HepG2 (cell line): ENCODE measurements around the gene STBD1. TPM values are rescaled to one million over a fixed set of nuclear protein-coding genes. Genes with fewer than 3 reads are reported as not detected.

Source experiments
- ATRX ChIP-seq: sonication (generic); formaldehyde crosslinking; IDR thresholded peaks from 2 replicates; pipeline ENCODE4 v1.4.0; 2020; ENCODE audit warnings: missing genetic modification reagents, borderline replicate concordance
- CEBPB ChIP-seq: IDR thresholded peaks from 2 replicates; pipeline ENCODE4 v1.6.1; 2011; ENCODE audit warnings: low read depth, low read length, improper control_type of control experiment, borderline replicate concordance
- DR1 ChIP-seq: sonication (generic); formaldehyde crosslinking; IDR thresholded peaks from 2 replicates; pipeline ENCODE4 v1.8.0; 2021; ENCODE audit warnings: mild to moderate bottlenecking, missing genetic modification reagents, inconsistent platforms
- E2F2 ChIP-seq: sonication (generic); formaldehyde crosslinking; IDR thresholded peaks from 2 replicates; pipeline ENCODE4 v1.4.0; 2020; ENCODE audit warnings: missing genetic modification reagents, borderline replicate concordance
- HDAC6 ChIP-seq: fragments of 200-600 bp; sonication (generic); IDR thresholded peaks from 2 replicates; pipeline ENCODE4 v1.7.0; 2017; ENCODE audit warnings: mild to moderate bottlenecking, antibody characterized with exemption, low read length, low read depth
- KLF16 ChIP-seq, 2 experiments: sonication (generic) in 1 of 2; formaldehyde crosslinking in 1 of 2; IDR thresholded peaks; 2 replicates each; pipeline versions ENCODE4 v1.6.1 to v1.8.0; 2016 to 2023; ENCODE audit warnings: missing genetic modification reagents in 2 of 2, missing compliant biosample characterization in 1 of 2
- MIER3 ChIP-seq: IDR thresholded peaks from 2 replicates; pipeline ENCODE4 v1.6.1; 2016; ENCODE audit warnings: missing compliant biosample characterization, borderline replicate concordance
- NFKBIZ ChIP-seq: IDR thresholded peaks from 2 replicates; pipeline ENCODE4 v1.6.1; 2018; ENCODE audit warnings: missing genetic modification reagents, missing compliant biosample characterization
- SMARCC2 ChIP-seq: fragments of 450-650 bp; IDR thresholded peaks from 2 replicates; pipeline ENCODE4 v1.6.1; 2017; ENCODE audit warnings: antibody characterized with exemption, mild to moderate bottlenecking
- SMARCE1 ChIP-seq: fragments of 450-650 bp; IDR thresholded peaks from 2 replicates; pipeline ENCODE4 v1.6.1; 2017; ENCODE audit warnings: borderline replicate concordance
- TEAD3 ChIP-seq: optimal IDR thresholded peaks from 2 replicates; pipeline ENCODE3; 2016; ENCODE audit warnings: borderline replicate concordance
- THAP8 ChIP-seq: sonication (generic); formaldehyde crosslinking; IDR thresholded peaks from 2 replicates; pipeline ENCODE4 v1.5.1; 2020; ENCODE audit warnings: missing genetic modification reagents, mild to moderate bottlenecking, borderline replicate concordance
- ZNF513 ChIP-seq: sonication (generic); formaldehyde crosslinking; conservative IDR thresholded peaks from 2 replicates; pipeline ENCODE4 v1.5.0; 2020; ENCODE audit warnings: missing genetic modification reagents
- ZSCAN22 ChIP-seq: sonication (generic); formaldehyde crosslinking; IDR thresholded peaks from 2 replicates; pipeline ENCODE4 v1.4.0; 2020; ENCODE audit warnings: mild to moderate bottlenecking, missing genetic modification reagents
- polyA plus RNA-seq, 8 experiments: library from polyadenylated mRNA; depleted of rRNA in 3 of 8; stranded (reverse) in 7 of 8; unstranded in 1 of 8; fragments of >200 nt; fragmentation: Illumina TruSeq in 4 of 8; extraction: Trizol in 4 of 8; gene quantifications; 2 replicates each; pipeline versions ENCODE4 v1.2.1 to v1.2.3, GENCODE V29; 2011 to 2016; ENCODE audit warnings: low read depth in 4 of 8, missing spikeins in 1 of 8, mixed read lengths in 1 of 8; ENCODE audit not compliant: insufficient read depth in 1 of 8
- total RNA-seq, 5 experiments: library from RNA; depleted of rRNA; stranded (reverse); fragments of >200 nt; fragmentation: Illumina TruSeq; extraction: Trizol; gene quantifications; 2 replicates each; pipeline ENCODE4 v1.2.3, GENCODE V29; 2016; ENCODE audit warnings: low read depth in 1 of 5
- TF ChIP-seq, protein P1 (sequence below): IDR thresholded peaks from 2 replicates; pipeline ENCODE4 v1.6.1; 2016; ENCODE audit warnings: low read depth, missing genetic modification reagents, missing compliant biosample characterization
- TF ChIP-seq, protein P2 (sequence below): sonication (generic); formaldehyde crosslinking; IDR thresholded peaks from 2 replicates; pipeline ENCODE4 v1.8.0; 2022; ENCODE audit warnings: mild to moderate bottlenecking, missing genetic modification reagents; ENCODE audit not compliant: insufficient replicate concordance

Gene STBD1
- total and polyA plus RNA-seq, 2 of the 13 experiments (the other 11 are each of a cell fraction or from before 2014, with no cell fraction given): 2.8 to 4.3 TPM

- TF ChIP-seq, protein P1, sequence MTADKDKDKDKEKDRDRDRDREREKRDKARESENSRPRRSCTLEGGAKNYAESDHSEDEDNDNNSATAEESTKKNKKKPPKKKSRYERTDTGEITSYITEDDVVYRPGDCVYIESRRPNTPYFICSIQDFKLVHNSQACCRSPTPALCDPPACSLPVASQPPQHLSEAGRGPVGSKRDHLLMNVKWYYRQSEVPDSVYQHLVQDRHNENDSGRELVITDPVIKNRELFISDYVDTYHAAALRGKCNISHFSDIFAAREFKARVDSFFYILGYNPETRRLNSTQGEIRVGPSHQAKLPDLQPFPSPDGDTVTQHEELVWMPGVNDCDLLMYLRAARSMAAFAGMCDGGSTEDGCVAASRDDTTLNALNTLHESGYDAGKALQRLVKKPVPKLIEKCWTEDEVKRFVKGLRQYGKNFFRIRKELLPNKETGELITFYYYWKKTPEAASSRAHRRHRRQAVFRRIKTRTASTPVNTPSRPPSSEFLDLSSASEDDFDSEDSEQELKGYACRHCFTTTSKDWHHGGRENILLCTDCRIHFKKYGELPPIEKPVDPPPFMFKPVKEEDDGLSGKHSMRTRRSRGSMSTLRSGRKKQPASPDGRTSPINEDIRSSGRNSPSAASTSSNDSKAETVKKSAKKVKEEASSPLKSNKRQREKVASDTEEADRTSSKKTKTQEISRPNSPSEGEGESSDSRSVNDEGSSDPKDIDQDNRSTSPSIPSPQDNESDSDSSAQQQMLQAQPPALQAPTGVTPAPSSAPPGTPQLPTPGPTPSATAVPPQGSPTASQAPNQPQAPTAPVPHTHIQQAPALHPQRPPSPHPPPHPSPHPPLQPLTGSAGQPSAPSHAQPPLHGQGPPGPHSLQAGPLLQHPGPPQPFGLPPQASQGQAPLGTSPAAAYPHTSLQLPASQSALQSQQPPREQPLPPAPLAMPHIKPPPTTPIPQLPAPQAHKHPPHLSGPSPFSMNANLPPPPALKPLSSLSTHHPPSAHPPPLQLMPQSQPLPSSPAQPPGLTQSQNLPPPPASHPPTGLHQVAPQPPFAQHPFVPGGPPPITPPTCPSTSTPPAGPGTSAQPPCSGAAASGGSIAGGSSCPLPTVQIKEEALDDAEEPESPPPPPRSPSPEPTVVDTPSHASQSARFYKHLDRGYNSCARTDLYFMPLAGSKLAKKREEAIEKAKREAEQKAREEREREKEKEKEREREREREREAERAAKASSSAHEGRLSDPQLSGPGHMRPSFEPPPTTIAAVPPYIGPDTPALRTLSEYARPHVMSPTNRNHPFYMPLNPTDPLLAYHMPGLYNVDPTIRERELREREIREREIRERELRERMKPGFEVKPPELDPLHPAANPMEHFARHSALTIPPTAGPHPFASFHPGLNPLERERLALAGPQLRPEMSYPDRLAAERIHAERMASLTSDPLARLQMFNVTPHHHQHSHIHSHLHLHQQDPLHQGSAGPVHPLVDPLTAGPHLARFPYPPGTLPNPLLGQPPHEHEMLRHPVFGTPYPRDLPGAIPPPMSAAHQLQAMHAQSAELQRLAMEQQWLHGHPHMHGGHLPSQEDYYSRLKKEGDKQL (CRISPR knock-in tag): no peak
- TF ChIP-seq HDAC6: no peak
- no peak for TF ChIP-seq THAP8 (CRISPR knock-in tag)
- no peak for TF ChIP-seq ATRX (CRISPR knock-in tag)
- TF ChIP-seq KLF16 (CRISPR knock-in tag; IDR thresholded peaks at IDR 0.05): no peak
- TF ChIP-seq CEBPB: no peak
- peak; percentile 32; the same call in 1 of the 2 replicates for TF ChIP-seq MIER3 (CRISPR knock-in tag)
- TF ChIP-seq SMARCC2: no peak
- TF ChIP-seq, protein P2, sequence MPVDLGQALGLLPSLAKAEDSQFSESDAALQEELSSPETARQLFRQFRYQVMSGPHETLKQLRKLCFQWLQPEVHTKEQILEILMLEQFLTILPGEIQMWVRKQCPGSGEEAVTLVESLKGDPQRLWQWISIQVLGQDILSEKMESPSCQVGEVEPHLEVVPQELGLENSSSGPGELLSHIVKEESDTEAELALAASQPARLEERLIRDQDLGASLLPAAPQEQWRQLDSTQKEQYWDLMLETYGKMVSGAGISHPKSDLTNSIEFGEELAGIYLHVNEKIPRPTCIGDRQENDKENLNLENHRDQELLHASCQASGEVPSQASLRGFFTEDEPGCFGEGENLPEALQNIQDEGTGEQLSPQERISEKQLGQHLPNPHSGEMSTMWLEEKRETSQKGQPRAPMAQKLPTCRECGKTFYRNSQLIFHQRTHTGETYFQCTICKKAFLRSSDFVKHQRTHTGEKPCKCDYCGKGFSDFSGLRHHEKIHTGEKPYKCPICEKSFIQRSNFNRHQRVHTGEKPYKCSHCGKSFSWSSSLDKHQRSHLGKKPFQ (CRISPR knock-in tag): no peak
- peak; percentile 87 for TF ChIP-seq TEAD3
- no peak for TF ChIP-seq NFKBIZ (CRISPR knock-in tag)
- no peak for TF ChIP-seq ZSCAN22 (CRISPR knock-in tag)
- TF ChIP-seq E2F2 (CRISPR knock-in tag): no peak
- TF ChIP-seq DR1 (CRISPR knock-in tag): no peak
- no peak for TF ChIP-seq SMARCE1
- no peak for TF ChIP-seq ZNF513 (CRISPR knock-in tag)
Measured at GRCh38 chr4:76308548-76308947, 2.0 kb downstream of the STBD1 start (continued).
